GM19328 (cell line): Measurements from ENCODE around the gene CDIP1.

Experiments used
- ATAC-seq: cut with Tn5 transposase; IDR thresholded peaks from one replicate; pipeline ENCODE4 v1.9.1; 2021; ENCODE audit warnings: mild to moderate bottlenecking, moderate library complexity; ENCODE audit not compliant: unreplicated experiment

Gene CDIP1

DNA sequence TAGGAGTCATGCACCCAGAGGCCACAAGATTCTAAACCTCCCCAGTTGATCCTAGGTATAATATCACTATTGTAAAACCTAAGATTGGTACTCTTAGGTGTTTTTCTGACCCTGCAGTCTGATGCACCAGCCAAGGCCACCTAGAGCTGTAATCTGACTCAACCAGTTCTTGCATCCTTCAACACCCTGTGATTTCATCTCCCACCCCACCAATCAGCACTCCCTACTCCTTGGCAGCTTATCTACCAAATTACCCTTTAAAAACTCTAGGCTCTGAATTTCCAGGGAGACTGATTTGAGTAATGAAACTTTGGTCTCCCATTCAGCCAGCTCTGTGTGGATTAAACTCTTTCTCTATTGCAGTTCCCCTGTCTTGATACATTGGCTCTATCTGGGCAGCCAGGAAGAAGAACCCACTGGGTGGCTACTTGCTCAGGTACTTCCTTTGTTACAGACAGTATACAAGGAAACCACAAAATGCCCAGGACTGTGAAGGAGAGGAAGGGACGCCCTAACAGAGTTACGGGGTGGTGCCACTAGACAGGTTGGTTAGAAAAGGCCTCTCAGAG, 1.2 kb upstream of the CDIP1 start:
- no peak for ATAC-seq

DNA sequence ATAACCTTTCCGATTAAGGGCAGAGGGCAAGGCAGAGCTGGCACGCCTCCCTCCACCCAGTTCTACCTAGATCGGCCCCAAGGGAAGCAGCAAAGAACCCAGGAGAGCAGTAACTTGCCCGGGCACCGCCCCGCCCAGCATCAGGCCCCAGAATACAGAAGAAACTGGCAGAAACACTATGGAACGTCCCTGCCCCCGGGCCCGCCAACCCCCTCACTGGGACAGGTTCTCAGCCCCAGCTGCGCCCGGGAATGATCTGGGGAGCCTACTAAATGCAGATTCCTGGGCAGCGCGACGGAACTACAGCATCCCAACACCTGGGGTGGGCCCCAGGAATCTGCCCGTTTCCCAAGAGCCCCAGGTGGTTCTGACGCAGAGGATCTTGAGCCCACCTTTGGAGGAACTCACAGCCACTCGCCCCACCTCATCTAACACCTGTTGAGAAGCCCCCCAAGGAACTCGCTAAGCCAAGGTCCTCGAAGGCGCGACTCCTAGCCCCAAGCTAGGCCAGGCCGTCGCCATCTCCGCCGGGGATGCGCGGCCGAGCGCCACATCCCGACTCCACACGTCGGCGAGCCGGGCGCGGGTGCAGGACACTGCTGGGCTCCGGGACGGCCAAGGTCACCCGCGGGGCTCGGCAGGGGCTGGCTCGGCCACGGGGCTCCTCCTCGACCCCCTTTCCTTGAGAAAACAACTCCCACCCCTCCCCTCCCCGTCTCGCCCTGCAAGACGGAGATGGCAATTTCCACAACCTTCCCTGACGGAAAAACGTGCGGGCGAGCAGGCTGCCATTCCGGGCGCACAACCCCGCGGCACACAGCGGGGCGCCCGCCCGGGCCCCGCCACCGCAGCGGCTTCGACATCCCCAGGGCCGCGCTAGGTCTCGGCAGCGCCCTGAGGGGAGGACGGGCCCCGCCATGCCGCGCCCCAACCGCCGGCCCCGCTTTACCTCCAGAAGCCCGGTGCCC, 913 bp downstream of the CDIP1 start:
- ATAC-seq, result peak; percentile 34

DNA sequence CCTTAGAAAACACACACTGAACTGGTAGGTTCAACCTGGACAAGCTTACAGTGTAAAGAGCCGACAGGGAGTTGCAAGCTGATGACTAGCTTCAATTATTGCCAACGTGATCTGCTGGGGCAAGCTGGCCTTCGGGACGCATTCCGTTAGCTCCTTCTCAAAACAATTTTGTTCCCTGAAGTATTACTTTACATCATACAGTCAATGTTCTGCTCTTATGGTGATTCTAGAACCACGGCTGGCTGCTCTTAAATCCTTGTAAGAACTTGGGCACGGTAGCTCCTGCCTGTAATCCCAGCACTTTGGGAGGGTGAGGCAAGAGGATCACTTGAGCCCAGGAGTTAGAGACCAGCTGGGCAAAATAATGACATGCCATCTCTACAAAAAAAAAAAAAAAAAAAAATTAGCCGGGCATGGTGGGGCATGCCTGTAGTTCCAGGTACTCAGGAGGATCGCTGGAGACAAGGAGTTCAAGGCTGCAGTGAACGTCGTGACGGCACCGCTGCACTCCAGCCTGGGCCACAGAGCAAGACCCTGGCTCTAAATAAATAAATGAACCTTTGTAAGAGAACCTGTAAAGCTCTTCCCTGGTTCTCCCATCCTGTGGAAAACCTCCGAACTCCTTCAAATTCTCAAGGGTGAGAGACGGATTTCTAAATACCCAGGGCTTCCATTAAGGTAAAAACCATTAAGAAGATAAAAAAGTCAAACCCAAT, 2.0 kb downstream of the CDIP1 start:
- no peak for ATAC-seq

DNA sequence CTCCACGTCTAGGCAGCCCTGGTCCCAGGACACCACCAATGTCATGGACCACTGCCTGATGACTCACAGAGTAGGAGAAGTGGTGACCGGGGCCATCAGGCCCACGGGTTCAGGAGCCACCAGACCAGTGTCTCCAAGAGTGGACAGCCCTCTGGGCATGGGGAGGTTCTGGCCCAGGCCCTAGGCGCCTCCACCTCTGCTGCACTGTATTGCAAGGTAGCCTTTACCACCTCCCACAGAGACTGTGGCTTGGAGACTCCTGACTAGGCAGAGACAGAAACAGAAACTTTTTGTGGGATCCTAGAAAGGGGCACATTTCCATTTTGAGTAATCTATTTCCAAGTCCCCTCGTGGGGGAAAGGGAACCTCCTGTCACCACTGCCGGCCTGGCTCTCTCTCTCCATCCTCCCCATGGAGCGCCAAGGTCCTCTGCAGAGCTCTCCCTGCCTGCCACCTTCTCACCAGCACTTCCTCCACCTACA, 2.9 kb downstream of the CDIP1 start:
- ATAC-seq, result no peak

DNA sequence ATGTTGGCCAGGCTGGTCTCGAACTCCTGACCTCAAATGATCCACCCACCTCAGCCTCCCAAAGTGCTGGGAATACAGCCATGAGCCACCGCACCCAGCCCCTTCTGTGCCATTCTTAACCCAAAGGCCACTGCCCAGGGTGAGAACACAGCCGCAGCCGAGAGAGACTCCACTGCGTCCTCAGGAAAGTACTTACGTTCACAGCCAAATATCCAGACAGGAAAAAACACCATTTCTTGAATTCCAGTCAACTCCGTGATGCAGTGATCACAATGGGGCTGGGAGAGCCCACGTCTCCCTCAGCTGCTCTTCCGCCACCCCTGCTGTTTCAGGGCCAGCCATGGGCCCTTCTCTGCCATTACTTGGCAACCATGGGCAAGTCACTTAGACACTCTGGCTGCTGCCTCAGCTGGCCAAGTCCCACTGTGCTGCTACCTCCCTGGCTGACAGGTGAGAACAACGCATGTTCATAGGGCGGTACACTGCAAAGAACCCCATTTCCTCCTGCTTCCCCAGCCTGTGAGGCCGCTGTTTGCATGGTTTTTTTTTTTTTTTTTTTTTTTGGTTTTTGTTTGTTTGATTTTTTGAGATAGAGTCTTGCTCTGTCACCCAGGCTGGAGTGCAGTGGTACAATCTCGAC, 4.3 kb downstream of the CDIP1 start:
- no peak for ATAC-seq

DNA sequence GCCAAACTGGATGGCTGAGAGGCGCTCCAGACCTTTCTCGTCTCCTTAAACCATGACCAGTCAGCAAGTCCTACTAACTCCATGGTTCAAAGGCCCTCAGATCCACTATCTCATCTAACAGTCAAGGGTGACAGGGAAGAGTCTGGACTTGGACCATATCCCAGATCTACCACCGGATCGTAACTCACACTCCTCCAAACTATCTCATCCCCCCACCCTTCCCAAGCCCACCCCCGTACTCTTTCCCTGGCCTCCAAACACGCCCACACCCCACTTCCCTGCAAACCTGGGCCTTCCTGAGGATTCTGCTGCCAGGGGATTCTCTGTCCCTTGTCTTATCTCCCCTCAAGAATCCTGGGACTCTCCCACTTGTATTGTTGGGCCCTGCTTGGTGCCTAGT, 5.1 kb downstream of the CDIP1 start:
- no peak for ATAC-seq

DNA sequence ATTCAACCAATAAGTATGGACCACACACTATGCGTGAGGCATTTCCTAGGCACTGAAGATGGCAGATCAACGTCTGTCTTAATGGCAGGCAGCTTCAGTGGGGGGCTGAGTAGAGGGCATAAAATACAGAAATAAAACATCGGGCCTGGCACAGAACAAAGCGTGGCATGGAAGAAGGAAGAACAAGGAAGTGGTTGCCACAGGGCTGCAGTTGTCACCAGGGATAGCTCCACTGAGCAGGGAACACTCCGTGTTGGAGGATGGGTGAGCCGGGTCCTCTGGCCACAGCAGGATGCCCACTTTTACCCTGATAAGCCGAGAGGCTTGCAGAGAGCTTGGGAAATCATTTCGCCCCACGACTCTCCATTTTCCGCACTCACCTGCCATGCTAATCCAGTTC, 6.3 kb downstream of the CDIP1 start:
- no peak for ATAC-seq

DNA sequence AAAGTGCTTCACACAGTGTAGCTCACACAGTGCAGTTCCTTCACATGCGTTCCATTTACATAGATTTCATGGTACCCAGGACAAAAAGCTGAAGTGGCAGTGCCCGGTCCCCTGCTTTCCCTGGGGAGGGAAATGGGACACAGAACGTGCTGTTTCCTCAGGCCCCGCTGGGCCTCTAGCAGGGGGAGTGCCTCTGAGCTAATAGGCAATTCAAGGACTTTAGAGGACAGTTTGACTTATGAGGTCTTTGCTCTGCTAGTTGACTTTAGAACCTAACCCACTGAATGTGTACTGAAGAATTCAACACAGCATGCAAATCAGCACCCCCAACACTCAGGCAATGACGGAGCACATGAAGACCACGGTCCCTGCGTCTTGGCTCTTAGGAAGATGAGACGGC, 6.8 kb downstream of the CDIP1 start:
- no peak for ATAC-seq

DNA sequence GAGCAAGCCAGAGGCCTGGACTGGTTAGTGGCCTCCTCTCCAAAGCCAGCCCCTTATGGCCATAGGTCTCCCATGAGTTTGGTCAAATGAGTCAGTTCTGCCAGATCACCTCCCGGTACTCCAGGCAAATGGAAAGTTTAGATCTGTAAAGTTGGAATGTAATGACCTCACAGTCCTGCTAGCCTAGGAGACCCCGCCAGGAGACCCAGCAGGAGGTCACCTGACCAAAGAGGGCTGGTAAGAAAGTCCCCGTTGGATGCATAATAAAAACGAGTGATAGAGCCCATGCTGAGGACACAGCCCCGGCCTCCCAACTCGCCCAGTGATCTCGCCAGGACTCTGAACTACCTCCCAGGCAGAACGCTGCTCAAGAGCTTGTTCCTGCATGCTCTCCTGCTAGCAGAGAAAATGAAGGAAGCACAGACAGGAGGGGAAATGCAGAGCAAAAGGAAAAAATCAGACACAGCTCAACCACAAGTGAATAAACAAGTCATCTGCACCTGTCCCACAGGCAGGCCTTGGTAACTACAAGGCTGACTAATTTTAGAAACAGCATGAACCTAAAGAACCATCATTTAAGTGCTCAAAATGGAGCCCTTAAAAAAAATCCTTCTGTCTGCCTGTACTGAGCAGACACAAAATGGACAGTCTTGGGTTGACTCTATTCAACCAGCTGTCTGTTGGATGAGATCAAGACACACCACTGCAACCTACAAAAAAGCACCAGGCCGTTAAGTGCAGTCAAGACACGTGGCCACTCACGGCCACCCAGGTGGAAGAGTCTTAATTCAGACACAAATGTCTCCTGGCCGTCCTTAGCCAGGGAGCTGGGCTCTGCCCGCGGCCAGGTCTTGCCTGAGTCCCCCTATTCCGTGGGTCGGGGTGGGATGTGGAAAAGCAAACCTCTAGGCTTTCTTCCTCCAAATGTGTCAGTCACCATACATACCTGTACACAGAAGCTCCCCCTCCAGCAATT, 9.2 kb downstream of the CDIP1 start:
- no peak for ATAC-seq

DNA sequence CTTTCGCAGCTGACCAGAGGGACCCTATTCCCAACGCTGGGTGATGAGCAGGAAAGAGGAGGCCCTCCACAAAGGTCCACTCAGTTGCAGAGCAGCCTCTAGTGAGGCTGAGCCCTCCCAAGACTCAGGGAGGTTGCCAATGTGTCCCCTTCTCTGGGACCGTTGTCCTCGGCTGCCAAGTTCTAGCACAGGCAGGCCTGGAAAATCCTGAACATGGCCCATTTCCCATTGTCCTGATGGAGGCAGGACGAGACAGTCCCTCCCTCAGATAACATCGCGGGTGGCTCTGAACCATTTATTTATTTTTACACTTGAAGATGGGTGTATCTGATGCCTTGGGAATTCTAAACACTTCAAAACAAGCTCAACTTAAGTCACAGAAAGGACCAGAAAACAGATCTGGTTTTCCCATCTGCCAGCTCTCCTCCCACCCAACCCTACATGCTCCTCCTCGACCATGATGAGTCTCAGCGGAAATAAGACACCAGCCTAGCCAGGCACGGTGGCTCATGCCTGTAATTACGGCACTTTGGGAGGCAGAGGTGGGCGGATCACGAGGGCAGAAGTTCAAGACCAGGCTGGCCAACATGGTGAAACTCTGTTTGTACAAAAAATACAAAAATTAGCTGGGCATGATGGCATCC, 12.8 kb downstream of the CDIP1 start:
- no peak for ATAC-seq

DNA sequence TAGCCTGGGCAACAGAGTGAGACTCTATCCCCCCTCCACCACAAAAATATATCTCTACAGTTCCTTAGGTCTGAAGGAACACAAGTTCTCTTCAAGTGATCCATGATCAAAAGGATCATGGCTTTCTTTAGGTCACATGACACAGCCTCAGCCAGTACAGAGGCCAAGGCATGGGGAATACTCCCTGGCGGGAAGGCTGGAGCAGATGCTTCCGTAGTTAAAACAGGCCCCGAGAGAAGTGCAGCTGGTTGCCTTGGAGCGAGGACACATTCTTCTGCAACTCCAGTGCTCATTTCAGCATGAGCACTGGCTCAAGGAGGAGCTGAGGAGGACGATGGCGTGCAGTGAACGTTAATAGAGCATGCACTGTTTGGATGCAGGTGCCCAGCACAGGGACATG, 13.5 kb downstream of the CDIP1 start:
- no peak for ATAC-seq

DNA sequence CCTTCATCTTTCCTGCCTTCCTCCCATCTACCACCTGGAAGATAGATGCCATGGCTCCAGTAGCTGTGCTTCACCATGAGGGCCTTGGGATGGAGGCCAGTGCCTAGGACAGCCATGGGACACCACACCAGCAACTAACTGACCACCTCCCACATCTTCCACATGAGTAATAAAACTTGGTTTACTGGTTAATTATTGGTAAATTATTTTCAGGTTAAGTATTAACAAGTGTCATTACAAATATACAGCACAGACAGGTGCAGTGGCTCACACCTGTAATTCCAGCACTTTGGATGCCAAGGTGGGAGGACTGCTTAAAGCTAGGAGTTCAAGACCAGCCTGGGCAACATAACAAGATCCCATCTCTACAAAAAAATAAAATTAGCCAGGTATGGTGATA, 14.0 kb downstream of the CDIP1 start:
- ATAC-seq, result no peak

DNA sequence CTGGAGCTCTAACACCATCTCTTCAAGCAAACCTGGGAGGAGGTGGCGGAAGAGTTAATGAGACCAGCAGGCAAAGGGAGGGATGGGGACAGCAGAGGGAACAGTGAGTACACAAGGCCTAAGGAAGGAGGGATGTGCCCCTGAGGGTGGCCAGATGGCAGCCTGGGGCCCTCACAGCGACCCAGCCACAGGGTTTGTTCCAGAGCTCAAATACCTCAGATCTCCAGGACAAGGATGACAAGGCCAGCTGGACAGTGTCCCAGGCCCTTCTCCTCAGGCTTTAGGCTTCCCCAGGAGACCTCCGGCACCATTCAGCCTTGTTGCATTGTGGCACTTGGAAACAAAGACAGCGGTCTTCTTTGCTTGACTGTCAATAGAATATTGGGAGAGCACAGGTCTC, 14.9 kb downstream of the CDIP1 start:
- no peak for ATAC-seq

DNA sequence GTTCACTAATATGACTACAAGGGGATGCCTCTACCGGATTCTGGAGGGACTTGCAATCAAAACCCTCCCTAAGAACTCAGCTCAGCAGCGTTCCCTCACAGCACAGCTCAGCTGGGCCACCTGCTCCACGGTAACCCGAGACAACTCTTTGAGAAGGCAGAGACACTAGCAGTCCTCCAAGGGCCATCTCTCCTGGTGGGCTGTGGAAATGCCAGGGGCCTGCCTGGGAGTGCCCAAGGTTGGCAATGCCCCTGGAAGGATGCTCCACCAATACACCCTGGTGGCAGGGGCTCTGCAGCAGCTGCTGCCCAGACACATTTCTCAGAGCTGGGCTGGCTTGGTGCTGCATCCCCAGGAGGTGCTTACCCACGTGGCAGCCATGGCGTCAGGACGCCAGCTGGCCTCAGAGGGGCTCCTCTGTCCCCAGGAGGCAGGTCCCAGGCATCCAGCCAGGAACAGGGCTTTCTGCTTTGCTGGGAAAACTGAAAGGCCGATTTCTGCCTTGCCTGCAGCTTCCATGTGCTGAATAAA, 16.5 kb downstream of the CDIP1 start:
- ATAC-seq, result no peak

DNA sequence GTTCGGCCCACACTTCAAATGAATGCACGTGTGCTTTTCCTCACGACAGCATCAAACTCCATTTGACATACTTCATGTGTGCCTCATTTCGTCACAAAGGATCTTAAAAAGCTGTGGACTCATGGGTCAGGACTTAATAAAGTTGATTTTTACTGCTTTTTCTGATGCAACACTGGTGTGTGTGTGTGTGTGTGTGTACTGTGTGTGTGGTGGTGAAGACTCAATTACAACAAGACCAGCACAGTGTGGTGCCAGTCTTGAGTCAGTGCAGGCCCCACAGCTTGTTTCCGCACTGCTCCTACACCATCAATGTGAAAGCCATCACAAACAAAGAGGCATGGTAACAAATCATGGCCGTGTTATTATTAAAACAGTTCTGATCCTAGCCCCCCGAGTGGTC, 17.7 kb downstream of the CDIP1 start:
- ATAC-seq, result no peak

DNA sequence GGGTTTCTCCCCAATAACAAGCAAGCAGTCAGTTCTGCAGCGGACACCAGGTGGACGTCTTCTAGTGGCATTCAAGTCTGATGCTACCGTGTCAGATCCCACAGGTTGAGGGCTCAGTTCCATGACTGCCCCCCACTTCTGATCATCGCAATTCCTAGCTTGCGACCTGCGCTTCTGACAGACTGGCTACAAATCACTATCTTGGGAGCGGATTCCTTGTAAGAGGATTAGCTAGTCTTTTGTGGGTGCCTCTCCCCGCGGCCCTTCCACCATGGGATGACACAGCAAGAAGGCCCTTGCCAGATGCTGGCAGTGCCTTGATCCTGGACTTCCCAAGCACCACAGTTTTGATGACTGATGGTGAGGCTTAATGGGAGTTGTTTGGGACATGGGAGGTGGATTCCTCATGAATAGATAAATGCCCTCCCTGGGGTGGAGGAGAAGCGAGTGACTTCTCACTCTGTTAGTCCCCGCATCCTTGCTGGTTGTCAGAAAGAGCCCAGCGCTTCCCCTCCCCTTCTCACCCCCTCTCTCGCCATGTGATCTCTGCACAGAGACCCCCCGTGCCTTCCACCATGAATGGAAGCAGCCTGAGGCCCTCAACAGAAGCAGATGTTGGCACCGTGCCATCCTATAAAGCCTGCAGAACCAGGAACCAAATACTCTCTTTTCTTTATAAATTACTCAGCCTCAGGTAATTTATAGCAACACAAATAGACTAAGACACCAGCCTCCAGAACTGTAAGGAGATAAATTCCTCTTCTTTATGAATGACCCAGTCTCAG, 19.1 kb downstream of the CDIP1 start:
- no peak for ATAC-seq

DNA sequence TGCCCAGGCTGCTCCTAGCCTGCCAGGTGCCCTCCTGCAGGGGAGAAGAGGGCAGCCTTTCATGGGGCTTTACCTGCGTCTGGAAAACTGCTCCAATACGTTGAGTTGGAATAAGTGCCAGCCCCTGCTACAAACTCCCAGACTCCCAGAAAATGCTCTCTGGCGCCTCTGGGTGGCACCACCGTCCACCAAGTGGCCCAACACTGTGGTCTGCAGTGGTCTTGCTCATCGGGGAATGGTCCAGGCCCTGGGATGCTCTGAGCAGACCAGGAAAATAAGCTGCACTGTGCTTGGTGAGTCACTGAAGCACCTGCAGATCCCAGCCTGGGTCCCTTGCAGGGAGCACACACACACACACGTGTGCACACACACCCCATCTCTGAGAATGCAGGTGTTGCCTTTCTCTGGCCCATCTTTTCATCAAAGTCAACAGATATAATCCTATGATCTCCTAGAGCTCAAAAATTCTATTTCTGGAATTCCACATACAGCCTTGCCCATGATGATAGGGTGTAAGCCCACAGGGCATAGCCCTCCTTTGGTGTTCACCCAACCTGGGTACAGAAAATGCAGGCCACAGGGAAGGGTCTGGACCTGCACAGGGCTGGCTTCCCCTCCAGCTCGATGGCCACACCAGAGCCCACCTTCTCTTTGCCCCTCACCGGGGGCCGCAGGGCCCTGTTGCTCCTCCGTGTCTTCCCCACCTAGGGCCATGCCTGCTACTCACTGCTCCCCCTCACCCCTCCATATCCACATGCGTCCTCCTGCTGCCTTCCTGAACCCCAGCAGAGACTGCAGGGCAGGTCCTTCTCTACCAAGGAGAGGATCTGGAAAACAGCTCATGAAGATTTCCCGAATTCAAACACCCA, 20.5 kb downstream of the CDIP1 start:
- ATAC-seq, result no peak
